Stimulated activated CD4-positive, alpha-beta T cell treated with anti-CD3 and anti-CD28 coated beads, Interleukin-2, amount 100 ng/mL, for 4 hours (primary cell): ENCODE data around the gene EPM2AIP1.
"Not testable (repeated sequence)": the region's sequence is repeated elsewhere in the genome, so short reads cannot be mapped to it uniquely, and the experiment has no call there.

Source experiments
- DNase-seq: peaks from one replicate; pipeline ENCODE4 v3.0.0-alpha.2; 2020; ENCODE audit warnings: low read depth

Gene EPM2AIP1

DNA sequence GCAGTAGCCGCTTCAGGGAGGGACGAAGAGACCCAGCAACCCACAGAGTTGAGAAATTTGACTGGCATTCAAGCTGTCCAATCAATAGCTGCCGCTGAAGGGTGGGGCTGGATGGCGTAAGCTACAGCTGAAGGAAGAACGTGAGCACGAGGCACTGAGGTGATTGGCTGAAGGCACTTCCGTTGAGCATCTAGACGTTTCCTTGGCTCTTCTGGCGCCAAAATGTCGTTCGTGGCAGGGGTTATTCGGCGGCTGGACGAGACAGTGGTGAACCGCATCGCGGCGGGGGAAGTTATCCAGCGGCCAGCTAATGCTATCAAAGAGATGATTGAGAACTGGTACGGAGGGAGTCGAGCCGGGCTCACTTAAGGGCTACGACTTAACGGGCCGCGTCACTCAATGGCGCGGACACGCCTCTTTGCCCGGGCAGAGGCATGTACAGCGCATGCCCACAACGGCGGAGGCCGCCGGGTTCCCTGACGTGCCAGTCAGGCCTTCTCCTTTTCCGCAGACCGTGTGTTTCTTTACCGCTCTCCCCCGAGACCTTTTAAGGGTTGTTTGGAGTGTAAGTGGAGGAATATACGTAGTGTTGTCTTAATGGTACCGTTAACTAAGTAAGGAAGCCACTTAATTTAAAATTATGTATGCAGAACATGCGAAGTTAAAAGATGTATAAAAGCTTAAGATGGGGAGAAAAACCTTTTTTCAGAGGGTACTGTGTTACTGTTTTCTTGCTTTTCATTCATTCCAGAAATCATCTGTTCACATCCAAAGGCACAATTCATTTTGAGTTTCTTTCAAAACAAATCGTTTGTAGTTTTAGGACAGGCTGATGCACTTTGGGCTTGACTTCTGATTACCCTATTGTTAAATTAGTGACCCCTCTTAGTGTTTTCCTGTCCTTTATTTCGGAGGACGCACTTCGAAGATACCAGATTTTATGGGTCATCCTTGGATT is 674 bp upstream of the EPM2AIP1 start, which contains the start of gene MLH1:
MLH1 (plus strand) TSS at position 193 of the 958 bp plus-strand sequence; CDS start at position 223, 30 bp downstream.
- peak; percentile 98 for DNase-seq

DNA sequence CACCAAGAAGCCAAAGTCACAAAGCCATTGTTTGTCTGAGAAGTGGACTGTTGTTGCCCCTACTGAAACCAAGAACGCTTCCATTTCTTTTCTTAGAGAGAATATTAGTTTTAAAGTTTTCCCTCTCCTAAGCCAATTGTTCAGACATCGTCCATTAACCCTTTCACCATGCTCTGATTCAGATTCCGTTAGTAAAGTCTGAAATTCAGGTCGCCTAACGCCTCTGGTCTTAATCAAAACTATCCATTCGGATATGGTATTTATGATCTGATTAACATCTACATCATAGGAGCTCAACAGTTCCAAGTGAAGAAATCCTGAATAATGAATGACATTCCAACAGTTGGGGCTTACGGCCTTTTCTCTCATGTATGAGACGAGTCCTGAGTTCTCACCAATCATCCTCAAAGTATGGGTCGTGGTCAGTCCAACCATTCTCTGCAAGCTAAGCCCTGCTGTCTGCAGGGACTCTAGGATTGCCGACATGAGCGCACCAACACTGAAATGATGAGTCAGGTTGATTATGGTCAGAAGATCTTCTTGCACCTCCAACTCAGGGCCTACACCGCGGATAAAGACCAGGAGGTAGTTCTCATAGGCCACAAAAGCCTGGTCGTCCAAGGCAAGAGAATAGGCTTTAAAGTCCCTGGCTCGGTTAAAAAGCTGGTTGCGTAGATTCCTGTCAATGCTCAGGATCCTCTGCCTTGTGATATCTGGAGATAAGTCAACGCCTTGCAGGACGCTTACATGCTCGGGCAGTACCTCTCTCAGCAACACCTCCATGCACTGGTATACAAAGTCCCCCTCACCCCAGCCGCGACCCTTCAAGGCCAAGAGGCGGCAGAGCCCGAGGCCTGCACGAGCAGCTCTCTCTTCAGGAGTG is 767 bp downstream of the EPM2AIP1 start:
- no peak for DNase-seq

DNA sequence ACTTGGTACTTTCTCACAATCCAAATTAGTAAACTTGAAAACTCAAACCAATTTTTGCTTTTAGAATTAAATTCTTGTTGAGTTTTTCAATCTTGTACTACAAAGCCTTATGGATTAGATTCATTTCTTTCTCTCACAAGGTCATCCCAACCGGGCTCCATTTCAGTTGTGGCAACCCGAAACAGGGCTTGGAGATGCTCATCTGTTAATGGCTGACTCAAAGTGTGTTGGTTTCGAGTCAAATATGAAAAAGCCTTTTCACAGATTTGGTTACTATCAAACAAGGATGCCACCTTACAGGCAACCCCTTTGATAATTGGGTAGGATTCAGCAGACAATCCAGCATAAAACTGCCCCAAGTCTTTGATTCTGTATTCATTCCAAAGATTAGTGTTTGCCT is 1.8 kb downstream of the EPM2AIP1 start:
- DNase-seq = no peak

DNA sequence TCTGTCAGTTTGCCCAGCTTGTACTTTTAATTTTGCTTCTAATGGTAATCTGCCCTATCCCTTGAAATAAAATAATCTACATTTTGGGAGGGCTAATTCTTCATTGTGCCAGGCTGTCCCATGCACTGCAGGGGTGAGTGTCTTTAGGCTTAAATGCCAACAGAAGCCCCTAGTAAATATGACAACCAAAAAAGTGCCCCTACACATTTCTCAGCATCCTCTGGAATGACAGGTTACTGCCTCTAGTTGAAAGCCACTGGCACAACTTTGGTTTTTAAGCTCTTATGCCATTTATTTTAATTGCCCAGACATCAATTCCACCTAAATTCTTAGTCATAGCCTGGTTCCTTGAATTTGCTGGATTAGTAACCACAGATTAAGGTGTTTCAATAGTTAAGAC is 3.4 kb downstream of the EPM2AIP1 start:
- no peak for DNase-seq

DNA sequence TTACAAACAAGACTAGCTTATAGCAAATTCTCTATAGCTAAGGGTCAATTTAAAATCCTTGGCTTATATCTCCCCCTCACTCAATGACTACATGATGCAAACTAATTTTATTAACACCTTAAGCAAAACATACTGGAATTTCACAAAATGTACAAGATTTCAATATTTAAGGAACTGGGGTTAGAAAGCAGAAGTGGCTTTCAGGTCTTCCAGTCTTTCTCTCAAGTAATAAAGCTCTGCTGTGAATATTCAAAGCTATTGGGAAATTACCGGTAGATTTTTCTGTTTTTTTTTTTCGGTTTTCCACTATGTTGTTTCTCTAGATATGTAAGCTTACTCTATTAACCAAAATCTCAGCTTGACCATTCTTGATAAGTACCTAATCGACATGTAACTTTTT is 3.9 kb downstream of the EPM2AIP1 start:
- no peak for DNase-seq

DNA sequence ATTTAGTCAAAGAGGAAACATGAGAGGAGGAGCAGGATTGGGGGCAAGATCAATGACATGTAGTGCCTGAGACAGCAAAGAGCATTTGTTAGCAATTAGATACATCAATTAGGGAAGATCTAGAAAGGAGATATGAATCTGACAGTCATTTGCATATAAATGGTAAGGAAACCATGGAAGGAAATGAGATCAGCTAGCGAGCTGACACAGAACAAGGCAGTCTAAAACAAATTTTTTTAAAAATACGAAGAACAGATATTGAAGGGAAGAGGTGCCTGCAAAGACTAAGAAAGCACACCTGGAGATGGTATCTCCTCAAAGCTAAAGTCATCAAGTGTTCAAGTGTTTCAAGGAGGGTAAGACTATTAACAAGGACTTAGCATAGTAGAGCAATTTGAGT is 4.6 kb downstream of the EPM2AIP1 start:
- no peak for DNase-seq

DNA sequence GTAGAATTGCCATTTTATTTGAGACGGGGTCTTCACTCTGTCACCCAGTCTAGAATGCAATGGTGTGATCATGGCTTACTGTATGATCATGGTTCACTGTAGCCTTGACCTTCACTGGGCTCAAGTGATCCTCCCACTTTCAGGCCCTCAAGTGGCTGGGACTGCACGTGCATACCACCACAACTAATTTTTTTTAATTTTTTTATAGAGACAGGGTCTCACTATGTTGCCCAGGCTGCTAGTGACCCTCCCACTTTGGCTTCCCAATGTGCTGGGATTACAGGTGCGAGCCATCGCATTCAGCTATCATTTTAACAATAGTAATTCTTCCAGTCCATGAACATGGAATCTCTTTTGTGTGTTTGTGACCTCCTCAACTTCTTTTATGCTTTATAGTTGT is 11.9 kb downstream of the EPM2AIP1 start:
- no peak for DNase-seq

DNA sequence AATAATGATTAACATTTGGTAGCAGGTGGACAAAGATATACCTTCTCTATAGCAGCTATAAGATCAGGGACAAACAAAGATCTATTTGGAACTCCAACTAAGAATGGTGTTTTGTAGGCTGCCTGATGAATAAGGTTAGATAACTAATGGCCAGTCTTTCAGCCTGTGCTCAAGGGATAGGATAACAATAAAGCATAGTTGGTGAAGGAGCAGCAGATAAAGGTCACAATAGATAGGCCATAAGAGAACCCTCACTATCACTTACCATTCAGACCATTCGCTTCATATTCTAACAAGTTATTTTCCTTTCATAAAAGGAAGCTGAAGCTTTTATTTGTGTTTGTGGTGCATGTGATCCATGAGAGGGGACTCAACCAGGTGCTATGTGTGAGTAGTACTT is 19.8 kb downstream of the EPM2AIP1 start:
- DNase-seq = no peak

DNA sequence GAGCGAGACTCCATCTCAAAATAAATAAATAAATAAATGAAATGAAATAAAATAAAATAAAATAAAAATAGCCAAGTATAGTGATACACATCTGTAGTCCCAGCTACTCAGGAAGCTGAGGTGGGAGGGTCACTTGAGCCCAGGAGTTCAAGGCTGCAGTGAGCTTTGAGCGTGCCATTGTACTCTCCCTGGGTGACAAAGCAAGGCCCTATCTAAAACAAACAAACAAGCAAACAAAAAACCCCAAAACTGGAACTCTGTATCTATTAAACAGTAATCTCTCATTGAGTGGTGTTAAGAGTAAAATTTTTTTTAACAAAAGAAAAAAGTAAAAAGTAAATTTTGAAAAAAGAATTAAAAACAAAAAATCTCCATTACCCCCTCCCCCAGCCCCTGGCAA is 20.8 kb downstream of the EPM2AIP1 start:
- DNase-seq = no peak

DNA sequence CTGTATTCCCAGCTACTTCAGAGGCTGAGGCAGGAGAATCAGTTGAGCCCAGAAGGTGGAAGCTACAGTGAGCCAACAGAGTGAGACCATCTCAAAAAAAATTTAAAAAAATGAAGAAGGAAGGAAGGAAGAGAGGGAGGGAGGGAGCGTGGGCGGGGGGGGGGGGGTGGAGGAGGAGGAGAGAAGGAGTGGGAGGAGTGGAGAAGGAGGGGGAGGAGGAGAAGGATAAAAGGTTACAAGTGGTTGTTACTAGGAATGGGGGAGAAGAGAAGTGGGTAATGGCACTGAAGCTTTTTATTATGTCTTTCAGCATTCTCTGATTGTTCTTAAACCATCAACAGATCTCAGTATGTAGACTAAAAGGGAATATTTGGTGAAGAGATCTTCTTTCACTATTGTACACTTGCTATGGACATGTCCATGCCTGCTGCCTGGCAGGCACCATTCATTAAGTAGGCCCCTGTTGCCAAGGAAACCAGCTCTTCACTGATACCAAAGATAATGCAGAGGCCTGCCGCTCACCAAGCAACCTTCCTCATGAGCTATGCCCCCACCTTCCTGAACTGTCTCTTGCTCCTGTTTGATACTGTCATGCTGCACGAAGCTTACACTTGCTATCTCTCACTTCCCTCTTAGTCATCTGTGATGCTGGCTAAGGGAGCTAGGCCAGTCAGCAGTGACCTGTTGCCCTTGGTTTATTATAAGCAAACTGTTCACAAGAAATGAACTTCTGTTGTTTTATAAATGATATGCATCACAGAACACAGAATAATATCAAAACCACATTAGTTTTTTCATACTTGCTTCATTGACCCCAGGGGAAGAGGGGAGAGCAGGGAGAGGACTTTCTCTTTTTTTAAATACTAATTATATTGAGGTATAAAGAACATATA is 23.1 kb downstream of the EPM2AIP1 start:
- peak; percentile 7 for DNase-seq

DNA sequence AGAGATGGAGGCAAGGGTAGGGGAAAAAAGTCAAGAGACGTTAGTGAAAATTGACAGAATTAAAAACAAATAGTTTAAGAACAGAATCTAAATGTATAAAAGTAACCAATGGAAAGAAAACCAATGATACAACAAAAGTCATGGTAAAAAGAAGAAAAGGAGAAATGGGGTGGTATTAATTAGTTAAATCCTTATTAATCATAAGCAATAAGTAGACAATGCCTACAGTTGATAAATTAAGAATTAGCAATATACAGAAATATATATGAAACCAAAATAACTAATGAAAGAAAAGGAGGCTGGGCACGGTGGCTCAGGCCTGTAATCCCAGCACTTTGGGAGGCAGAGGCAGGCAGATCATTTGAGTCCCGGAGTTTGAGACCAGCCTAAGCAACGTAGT is 23.8 kb downstream of the EPM2AIP1 start:
- DNase-seq = no peak

DNA sequence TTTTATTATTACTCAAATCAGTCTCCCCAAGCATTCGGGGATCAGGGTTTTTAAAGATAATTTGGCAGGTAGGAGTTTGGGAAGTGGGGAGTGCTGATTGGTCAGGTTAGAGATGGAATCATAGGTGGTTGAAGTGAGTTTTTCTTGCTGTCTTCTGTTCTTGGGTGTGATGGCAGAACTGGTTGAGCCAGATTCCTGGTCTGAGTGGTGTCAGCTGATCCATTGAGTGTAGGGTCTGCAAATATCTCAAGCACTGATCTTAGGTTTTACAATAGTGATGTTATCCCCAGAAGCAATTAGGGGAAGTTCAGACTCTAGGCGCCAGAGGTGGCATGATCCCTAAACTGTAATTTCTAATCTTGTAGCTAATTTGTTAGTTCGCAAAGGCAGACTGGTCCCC is 27.5 kb downstream of the EPM2AIP1 start:
- no peak for DNase-seq

DNA sequence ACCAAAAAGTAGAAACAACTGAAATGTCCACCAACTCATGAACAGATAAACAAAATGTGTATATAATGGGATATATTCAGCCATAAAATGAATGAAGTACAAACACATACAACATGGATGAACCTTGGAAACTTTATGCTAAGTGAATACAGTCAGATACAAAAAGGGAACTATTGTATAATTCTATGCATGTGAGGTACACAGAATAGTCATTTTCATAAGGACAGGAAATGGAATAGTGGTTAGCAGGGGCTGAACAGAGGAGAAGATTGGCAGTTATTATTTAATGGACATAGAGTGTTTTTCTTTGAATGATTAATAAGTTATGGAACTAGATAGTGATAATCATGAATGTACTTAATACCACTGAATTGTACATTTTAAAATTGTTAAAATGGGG is 28.1 kb downstream of the EPM2AIP1 start:
- DNase-seq = no peak

DNA sequence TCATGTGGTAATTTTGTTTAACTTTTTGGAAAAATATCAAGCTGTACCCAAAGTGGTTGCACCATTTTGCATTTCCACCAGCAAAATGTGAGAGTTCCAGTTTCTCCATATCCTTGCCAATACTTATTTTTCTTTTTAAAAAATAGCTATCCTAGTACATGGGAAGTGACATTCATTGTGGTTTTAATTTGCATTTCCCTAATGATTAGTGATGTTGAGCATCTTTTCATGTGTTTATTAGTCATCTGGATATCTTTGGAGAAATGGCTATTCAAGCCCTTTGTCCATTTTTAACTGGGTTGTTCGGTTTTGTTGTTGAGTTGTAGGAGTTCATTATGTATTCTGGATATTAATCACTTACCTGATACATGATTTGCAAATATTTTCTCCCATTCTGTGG is 28.6 kb downstream of the EPM2AIP1 start:
- DNase-seq = no peak

DNA sequence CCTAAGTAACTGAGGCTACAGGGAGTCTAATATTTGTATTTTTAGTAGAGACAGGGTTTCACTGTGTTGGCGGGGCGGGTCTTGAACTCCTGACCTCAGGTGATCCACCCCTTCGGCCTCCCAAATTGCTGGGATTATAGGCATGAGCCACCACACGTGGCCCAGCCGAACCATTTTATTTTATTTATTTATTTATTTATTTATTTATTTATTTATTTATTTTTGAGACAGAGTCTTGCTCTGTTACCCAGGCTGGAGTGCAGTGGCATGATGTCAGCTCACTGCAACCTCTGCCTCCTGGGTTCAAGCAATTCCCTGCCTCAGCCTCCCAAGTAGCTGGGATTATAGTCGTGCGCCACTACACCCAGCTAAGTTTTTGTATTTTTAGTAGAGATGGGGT is 29.9 kb downstream of the EPM2AIP1 start:
- not testable (repeated sequence) for DNase-seq

DNA sequence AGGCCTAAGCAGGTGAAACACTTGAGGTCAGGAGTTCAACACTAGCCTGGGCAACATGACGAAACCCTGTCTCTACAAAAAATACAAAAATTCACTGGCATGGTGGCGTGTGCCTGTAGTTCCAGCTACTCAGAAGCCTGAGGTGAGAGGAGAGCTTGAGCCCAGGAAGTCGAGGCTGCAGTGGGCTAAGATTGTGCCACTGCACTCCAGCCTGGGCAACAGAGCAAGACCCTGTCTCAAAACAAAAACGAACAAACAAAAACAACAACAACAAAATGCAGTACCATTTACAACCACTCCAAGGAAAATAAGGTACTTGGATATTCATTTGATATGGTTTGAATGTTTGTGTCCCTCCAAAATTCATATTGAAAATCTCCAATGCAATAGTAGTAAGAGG is 32.4 kb downstream of the EPM2AIP1 start:
- no peak for DNase-seq

DNA sequence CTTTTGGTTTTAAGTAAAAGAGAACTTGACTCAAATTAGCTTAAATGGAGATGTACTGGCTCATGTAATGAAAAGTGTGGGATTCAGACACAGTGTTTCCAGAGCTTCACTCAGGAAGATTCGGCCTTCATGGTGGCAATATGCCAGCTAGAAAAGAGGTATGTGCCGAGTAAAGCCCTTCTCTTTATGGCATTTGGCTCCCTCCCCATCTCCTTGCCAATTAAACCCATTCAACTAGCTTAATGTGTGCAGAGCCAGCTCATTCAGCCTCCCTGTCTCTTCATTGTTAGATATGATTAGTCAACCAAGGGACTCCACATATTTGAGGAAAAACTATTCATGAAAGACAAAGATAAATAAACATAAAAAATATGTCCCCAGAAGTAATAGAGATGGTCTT is 33.1 kb downstream of the EPM2AIP1 start:
- DNase-seq = no peak

DNA sequence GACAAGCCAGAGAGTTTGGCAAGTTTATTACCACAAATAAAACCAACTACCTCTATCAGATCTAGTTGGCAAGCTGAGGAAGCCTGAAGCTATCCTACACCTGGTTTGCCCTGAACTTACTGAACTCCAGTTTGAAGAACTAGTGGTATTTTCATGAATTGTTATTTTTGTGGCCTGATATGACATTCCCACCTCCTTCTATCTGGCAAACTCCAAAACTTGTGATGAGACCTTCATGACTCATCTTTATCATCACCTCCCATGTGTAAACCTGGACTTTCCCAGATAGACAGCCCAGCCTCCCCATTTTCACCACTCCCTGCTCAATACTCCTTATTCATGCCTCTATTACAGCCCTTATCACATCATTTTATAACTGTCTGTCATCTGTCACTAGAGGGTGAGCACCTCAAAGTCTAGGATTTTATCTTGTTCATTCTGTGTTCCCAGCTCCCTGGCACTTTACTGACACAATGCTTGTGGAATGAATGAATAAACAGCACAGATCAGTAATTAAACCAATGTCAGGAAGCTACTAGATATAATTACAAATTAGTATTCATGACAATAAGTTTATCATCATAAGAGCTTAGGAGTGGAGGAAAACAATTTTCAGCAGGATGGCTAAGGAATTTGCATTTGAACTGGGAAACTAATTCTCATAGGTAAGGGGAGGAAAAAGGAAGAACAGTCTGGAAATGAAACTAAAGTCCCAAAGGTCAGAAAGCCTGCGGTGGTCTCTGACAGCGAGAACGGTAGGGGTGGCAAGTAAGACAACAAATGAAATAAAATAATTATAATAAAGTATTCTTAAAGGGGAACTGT is 34.9 kb downstream of the EPM2AIP1 start:
- DNase-seq = no peak

DNA sequence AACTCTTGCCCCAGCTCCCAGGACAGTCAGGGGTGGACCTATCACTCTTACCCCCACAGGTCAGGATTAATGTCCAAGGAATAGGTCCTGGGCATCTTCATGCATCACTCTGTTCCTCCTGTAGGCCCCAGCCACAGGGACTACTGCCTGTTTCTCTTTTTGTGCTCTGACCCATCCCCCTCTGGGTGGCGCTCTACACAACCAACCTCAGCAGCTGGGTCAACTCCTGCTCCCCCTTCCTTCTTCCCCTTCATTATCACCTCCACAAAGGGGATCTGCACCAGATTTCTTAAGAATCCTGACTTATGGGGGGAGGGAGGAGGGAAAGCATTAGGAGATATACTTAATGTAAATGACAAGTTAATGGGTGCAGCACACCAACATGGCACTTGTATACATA is 35.9 kb downstream of the EPM2AIP1 start:
- no peak for DNase-seq

DNA sequence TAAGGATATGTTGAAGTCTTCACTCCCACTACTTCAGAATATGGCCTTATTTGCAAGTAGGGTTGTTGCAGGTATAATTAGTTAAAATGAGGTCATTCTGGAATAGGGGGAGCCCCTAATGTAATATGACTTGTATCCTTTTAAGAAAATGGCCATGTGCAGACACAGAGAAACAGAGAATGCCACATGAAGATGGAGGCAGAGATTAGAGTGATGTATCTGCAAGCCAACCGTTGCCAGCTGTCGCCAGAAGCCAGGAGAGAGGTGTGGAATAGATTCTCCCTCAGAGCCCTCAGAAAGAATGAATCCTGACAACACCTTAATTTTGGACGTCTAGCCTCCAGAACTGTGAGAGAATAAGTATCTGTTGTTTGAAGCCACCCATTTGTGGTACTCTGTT is 36.8 kb downstream of the EPM2AIP1 start:
- no peak for DNase-seq
